SKM-1 treated with dmso at 0.1 percent for 144 hours (cell line): ENCODE measurements around the gene TTC21A.
A peak's percentile ranks its signal among the peaks of the same experiment; 100 is the strongest.

Experiments
- DNase-seq: peaks from one replicate; lab custom pipeline; 2025; ENCODE audit not compliant: unreplicated experiment; lab: John Stamatoyannopoulos, UW

Gene TTC21A

DNA sequence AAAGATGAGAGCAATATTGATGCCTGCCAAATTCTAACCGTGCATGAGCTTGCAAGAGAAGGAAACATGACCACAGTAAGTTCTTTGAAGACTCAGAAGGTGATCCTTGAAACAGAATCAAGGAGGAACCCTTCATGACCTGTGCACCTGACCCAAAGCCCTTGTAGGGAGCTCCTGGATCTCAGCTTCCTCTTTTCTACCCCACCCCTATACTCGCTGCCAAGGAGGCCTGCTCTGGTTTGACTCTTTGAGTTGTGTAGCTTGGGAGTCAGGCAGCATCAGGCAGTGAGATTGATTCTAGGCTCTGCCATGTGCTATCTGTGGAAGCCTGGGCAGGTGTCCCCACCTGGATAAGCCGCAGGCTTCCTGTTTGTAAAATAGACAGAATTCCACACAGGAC lies 10.6 kb downstream of the TTC21A start:
- DNase-seq = peak; percentile 21

DNA sequence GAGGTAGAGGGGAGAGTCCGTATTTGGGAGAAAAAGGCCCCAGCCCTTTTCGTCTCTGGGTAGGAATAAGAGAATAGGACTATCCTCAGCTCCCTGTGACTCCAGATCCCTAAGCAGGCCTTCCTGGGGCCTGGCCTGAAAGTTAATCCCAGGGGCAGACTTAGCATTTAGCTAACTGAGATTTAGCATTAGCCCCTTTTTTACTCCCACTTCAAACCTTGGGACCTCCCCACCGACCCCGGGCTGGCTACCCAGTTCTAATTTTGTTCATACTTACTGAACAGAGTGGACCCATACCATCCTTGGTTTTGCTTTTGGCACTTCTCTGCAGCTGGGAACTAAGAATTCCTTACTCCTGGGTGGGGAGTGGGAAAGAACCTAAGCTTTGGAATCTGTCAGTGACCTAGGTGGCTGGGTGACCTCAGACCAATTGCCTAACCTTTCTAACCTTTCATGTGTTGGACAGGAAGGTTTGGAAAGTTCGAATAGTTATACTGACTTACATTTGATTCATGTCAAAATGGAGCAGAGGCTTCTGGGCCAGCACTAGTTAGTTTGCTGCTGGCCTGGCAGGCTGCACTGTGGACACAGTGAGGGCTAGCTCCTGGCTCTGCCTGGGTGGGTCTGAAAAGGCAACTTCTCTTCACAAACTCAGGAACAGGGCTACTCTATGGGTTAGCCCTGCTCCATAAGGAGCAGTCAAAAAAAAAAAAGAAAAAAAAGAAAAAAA lies 11.6 kb downstream of the TTC21A start:
- no peak for DNase-seq

GRCh38 chr3:39121621-39122020 lies 14.1 kb downstream of the TTC21A start:
- DNase-seq = no peak

GRCh38 chr3:39122813-39123212 lies 15.3 kb downstream of the TTC21A start:
- DNase-seq = no peak

- no peak for DNase-seq
Measured at GRCh38 chr3:39124876-39125840, 17.7 kb downstream of the TTC21A start.

- DNase-seq = no peak
Measured at GRCh38 chr3:39125841-39126500, 18.5 kb downstream of the TTC21A start.

DNA sequence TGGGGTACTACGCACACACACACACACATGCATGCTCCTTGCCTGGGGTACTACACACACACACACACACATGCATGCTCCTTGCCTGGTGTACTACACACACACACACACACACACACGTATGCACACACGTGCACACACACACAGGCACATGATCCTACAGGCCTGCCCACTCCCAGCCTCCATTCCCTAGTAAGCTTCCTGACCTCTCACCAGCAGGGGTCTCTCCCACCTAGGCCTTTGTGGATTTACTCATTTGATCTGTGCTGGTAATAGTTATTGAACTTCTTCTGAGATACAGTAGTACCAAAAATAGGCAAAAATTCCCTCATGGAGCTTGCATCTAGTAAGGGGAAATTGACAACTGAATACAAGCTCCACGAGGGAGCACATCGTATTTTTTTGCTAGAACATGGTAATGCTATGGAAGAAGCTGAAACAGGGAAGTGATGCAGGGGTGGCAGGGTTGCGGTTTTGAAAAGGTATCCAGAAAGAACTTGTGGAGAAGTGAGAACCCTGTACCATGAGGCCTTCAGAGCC lies 19.1 kb downstream of the TTC21A start:
- peak; percentile 68 for DNase-seq

- no peak for DNase-seq
Measured at GRCh38 chr3:39127269-39127907, 19.9 kb downstream of the TTC21A start.

DNA sequence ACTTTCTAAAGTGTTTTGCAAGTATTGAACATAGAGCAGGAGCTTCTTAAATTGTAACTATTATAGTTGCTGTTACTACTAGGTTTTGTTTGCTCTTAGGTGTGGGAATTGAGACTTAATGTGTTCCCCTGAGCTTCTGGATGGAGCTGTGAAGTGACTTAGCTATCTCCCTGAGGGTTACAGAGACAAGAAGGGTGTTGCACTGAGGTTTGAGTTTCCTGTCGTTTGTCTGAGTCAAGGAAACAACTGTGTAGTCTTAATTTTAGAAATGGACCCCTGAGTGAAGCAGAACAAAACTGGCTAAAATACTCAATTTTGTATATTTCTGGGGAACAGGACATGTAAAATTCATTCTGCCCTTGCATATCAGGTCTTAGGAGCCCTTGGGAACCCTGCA lies 20.4 kb downstream of the TTC21A start:
- no peak for DNase-seq

GRCh38 chr3:39128951-39129350 lies 21.5 kb downstream of the TTC21A start:
- DNase-seq = no peak

GRCh38 chr3:39130026-39130425 lies 22.5 kb downstream of the TTC21A start:
- DNase-seq = no peak

DNA sequence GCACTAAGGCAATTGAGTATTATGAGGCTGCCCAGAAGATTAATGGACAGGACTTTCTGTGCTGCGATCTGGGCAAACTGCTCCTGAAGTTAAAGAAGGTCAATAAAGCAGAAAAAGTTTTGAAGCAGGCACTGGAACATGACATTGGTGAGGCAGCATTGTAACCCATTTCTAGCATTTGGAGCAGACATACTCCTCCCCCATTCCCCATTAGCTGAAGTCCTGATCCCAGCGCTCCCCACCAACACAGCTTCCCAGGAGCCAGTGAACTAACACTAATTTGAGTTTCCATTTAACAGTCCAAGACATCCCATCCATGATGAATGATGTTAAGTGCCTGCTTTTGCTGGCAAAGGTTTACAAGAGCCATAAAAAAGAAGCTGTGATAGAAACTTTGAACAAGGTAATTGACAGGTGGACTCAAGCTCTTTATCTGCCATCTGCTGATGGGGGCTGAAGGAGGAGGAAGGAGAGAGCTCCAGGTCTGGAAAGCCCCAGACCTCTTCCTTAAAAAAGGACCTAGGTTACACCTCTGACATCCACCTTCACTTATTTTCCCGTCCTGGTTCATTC lies 23.3 kb downstream of the TTC21A start:
- no peak for DNase-seq

DNA sequence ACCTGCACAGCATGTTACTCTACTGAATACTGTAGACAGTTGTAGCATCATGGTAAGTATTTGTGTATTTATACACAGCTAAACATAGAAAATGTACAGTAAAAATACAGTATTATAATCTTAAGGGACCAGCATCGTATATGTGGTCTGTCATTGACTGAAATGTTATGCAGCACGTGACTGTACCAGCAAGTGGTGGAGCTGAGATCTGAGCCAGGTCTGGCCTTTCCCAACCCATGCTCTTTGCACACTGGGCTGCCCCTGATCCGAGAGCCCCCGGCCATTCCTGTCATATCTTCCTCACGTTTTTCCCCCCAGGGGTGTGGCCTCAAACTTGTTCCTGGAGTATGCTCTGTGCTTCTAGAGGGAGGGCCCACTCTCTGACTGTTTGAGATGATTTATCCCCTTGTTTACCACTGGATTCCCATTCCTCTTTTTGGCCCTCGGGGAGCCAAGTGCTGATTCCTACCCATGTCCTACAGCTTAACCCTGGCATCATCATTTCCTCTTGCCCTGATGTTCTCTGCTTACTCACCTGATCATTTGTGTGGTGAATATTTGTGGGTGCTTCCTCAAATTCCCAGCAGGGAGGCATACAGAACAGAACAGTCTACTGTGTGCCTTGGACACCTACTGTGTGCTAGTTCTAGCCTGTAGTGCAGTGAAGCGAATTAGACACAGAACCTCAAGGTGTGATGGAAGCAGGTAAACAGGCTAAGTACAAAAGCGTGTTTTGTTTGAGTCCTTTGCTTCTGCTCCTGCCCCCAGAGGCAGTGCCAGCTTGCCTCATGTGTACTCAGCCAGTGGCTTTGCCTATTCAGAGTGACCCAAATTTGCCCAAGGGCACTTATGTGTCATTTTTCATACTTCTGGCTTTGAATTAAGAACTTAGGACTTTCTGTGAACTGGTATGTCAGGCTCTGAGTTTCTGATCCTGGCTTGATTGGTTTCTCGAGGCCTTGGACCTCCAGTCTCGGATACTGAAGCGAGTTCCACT lies 24.9 kb downstream of the TTC21A start:
- no peak for DNase-seq

GRCh38 chr3:39133093-39133490 lies 25.6 kb downstream of the TTC21A start:
- no peak for DNase-seq

DNA sequence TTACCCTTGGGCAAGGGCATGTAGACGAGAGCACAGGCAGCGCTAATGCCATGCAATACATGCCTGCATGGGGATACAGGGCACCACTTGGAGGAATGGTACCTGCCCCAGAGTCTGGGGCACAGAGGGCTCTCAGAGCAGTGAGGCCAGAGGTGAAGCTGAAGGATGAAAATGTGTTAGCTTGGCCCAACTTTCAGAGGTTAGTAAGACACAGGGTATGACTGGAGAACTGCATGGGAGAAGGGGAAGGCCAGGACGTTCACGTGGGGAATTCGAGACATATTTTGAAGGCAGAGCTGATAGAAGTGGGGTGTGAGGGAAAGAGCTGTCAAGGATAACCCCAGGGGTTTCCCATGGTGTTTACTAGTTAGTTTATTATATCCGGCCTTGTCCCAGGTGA lies 26.3 kb downstream of the TTC21A start:
- no peak for DNase-seq

DNA sequence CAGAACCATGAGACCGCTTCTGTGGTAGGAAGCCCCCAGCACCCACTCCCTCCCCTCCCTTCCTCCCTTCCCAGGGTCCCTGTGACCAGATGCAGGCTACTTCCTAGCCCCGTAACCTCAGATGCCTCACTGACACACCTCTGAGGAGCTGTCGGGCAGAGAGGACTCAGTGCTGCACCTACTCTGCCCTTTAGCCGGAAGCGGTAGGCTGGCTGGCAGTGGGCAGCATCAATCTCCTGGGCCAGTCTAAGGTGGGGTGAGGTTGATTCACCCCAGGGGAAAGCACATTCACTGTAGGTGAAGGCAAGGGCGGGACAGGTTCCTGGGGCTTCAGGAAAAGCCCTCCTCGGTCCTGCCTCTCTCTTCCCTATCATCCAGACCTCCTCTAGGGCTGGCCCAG lies 26.8 kb downstream of the TTC21A start:
- DNase-seq = no peak

- DNase-seq = no peak
Measured at GRCh38 chr3:39135170-39135805, 27.8 kb downstream of the TTC21A start.

DNA sequence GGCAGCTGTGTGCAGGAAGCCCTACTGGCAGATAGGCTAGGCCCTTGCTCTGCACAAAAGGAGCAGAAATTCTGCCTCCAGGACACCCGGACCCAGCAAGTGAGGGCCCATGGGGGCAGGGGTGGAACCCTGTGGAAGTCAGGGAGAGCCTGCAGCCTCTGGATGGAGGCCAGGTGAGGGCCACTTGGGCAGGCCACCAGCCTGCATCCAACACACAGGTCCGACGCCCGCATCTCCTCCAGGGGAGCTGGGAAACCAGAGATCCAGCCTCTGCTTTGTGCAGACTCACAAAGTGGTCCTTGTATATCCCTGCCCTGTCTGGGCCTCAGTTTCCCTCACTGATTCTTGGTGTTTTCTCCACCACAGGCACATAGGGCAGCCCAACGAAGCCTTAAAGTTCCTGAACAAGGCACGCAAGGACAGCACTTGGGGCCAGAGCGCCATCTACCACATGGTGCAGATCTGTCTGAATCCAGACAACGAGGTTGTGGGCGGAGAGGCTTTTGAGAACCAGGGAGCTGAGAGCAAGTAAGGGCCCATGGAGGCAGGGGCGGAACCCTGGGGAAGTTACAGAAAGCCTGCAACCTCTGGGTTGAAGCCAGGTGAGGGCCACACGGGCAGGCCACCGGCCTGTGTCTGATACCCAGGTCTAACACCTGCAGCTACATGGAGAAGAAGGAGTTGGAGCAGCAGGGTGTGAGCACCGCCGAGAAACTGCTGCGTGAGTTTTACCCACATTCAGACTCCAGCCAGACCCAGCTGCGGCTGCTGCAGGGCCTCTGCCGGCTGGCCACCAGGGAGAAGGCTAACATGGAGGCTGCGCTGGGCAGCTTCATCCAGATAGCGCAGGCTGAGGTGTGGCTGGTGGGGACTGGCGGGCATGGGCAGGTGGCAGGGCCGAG lies 29.3 kb downstream of the TTC21A start:
- no peak for DNase-seq
